HCT116 (cell line): ENCODE results near the gene TSPOAP1. TPM values are rescaled to one million over a fixed set of nuclear protein-coding genes. Genes with fewer than 3 reads are reported as not detected.

Source experiments
- ATAC-seq: fragments of 200-7000 bp; cut with Tn5 transposase; 2 replicates; pipeline ENCODE4 v1.9.1; 2020; ENCODE audit warnings: mild to moderate bottlenecking, moderate library complexity
- BruUV-seq: library from RNA; stranded (reverse); fragments of 400-500 nt; replicated peaks from 2 replicates; lab custom pipeline; 2021; lab: Mats Ljungman, UMichigan
- CTCF ChIA-PET: fragments of 300-600 bp; sonication (Branson Sonifier 250); formaldehyde crosslinking; loops from one replicate; lab custom pipeline; 2021; ENCODE audit warnings: antibody characterized with exemption; lab: Charles Lee
- POLR2A ChIA-PET: fragments of 300-600, 350-600 bp; sonication (Branson Sonifier 250); formaldehyde crosslinking; loops from one replicate; lab custom pipeline; 2021; ENCODE audit warnings: antibody characterized with exemption; lab: Charles Lee
- RAD21 ChIA-PET, 2 experiments: fragments of 300-600 bp; sonication (Branson Sonifier 250); formaldehyde crosslinking; loops; one replicate each; lab custom pipeline; 2023; ENCODE audit warnings: low total read pairs in 2 of 2; ENCODE audit not compliant: uncharacterized antibody in 2 of 2, unreplicated experiment in 2 of 2, low non-redundant PET in 1 of 2; lab: Charles Lee
- DNase-seq: peaks from one replicate; pipeline ENCODE4 v3.0.0-alpha.2; 2010; ENCODE audit warnings: low read depth, low spot score
- H2AFZ ChIP-seq: fragments of 200-600 bp; shearing (Covaris generic), sonication (generic); 2 replicates; pipeline ENCODE4 v1.6.1; 2017; ENCODE audit warnings: low read depth, mixed run types, mixed read lengths, antibody characterized with exemption, low read length; ENCODE audit not compliant: poor library complexity, severe bottlenecking
- H3K27ac ChIP-seq: 2 replicates; pipeline ENCODE4 v1.5.1; 2012; ENCODE audit warnings: low read depth, low read length
- H3K27me3 ChIP-seq: fragments of 200-600 bp; sonication (generic); 2 replicates; pipeline ENCODE4 v1.6.1; 2016; ENCODE audit warnings: mixed run types, low read length, mixed read lengths; ENCODE audit not compliant: insufficient read depth
- H3K36me3 ChIP-seq, 2 experiments: fragments of 200-500 bp in 1 of 2; fragments of 200-600 bp in 1 of 2; sonication (Bioruptor generic) in 1 of 2; sonication (generic) in 1 of 2; 2 replicates each; pipeline versions ENCODE4 v1.5.1 to v1.6.1; 2014 to 2016; ENCODE audit warnings: low read length in 2 of 2, inconsistent platforms in 1 of 2, mixed read lengths in 1 of 2, mixed run types in 1 of 2; ENCODE audit not compliant: insufficient read depth in 2 of 2, control insufficient read depth in 1 of 2
- H3K4me1 ChIP-seq, 2 experiments: fragments of 200-600 bp in 1 of 2; sonication (generic) in 1 of 2; 2 replicates each; pipeline versions ENCODE4 v1.5.1 to v1.6.1; 2012 to 2017; ENCODE audit warnings: low read length in 2 of 2, inconsistent platforms in 1 of 2, mild to moderate bottlenecking in 1 of 2, mixed read lengths in 1 of 2, mixed run types in 1 of 2, moderate library complexity in 1 of 2; ENCODE audit not compliant: insufficient read depth in 2 of 2, control insufficient read depth in 1 of 2
- H3K4me2 ChIP-seq: fragments of 200-600 bp; sonication (generic); 2 replicates; pipeline ENCODE4 v1.6.1; 2017; ENCODE audit warnings: mixed run types, low read length, mixed read lengths
- H3K4me3 ChIP-seq, 2 experiments: fragments of 200-600 bp in 1 of 2; sonication (generic) in 1 of 2; replicated peaks in 1 of 2; 2 replicates each; pipeline ENCODE4 v1.5.1; 2011 to 2016; ENCODE audit warnings: low read length in 2 of 2, control low read depth in 1 of 2, low read depth in 1 of 2, mild to moderate bottlenecking in 1 of 2, mixed read lengths in 1 of 2, mixed run types in 1 of 2
- H3K79me2 ChIP-seq: fragments of 200-600 bp; sonication (generic); 2 replicates; pipeline ENCODE4 v1.6.1; 2017; ENCODE audit warnings: mild to moderate bottlenecking, mixed run types, low read length, moderate library complexity, mixed read lengths; ENCODE audit not compliant: insufficient read depth
- H3K9ac ChIP-seq: fragments of 200-600 bp; sonication (generic); 2 replicates; pipeline ENCODE4 v1.6.1; 2016; ENCODE audit warnings: low read length, mixed read lengths
- H3K9me2 ChIP-seq: fragments of 200-600 bp; sonication (generic), shearing (Covaris generic); 2 replicates; pipeline ENCODE4 v1.6.1; 2017; ENCODE audit warnings: mixed run types, mild to moderate bottlenecking, moderate library complexity; ENCODE audit not compliant: insufficient read depth
- H3K9me3 ChIP-seq, 2 experiments: fragments of 200-500 bp in 1 of 2; fragments of 200-600 bp in 1 of 2; sonication (Bioruptor generic) in 1 of 2; sonication (generic) in 1 of 2; 2 replicates each; pipeline ENCODE4 v1.6.1; 2014 to 2017; ENCODE audit warnings: low read length in 2 of 2, mixed read lengths in 2 of 2, inconsistent platforms in 1 of 2, low read depth in 1 of 2, mild to moderate bottlenecking in 1 of 2, mixed run types in 1 of 2, moderate library complexity in 1 of 2; ENCODE audit not compliant: control insufficient read depth in 1 of 2, insufficient read depth in 1 of 2
- H4K20me1 ChIP-seq: fragments of 200-600 bp; sonication (generic), shearing (Covaris generic); 2 replicates; pipeline ENCODE4 v1.6.1; 2017; ENCODE audit warnings: mixed run types, mild to moderate bottlenecking, moderate library complexity; ENCODE audit not compliant: insufficient read depth
- CEBPB ChIP-seq: IDR thresholded peaks from 2 replicates; pipeline ENCODE4 v1.6.1; 2012; ENCODE audit warnings: low read depth
- EZH2 ChIP-seq: fragments of 200-600 bp; sonication (generic); IDR thresholded peaks from 2 replicates; pipeline ENCODE4 v1.6.1; 2017; ENCODE audit warnings: antibody characterized with exemption, mixed run types
- JUND ChIP-seq: IDR thresholded peaks from 2 replicates; pipeline ENCODE4 v1.6.1; 2012
- POLR2AphosphoS5 ChIP-seq: IDR thresholded peaks from 2 replicates; pipeline ENCODE4 v1.6.1; 2011; ENCODE audit warnings: mild to moderate bottlenecking, low read depth, low read length, moderate library complexity
- RAD21 ChIP-seq: IDR thresholded peaks from 2 replicates; pipeline ENCODE4 v1.6.1; 2012; ENCODE audit warnings: low read depth, mild to moderate bottlenecking
- SIN3A ChIP-seq: IDR thresholded peaks from 2 replicates; pipeline ENCODE4 v1.6.1; 2012; ENCODE audit warnings: low read depth
- SP1 ChIP-seq: IDR thresholded peaks from 2 replicates; pipeline ENCODE4 v1.6.1; 2012; ENCODE audit warnings: low read depth
- SRF ChIP-seq: IDR thresholded peaks from 2 replicates; pipeline ENCODE4 v1.6.1; 2012; ENCODE audit warnings: low read depth
- YY1 ChIP-seq: IDR thresholded peaks from 2 replicates; pipeline ENCODE4 v1.6.1; 2011; ENCODE audit warnings: low read length, low read depth, moderate library complexity, mild to moderate bottlenecking; ENCODE audit not compliant: insufficient replicate concordance; ENCODE audit errors: extremely low read depth
- ZFX ChIP-seq: fragments of 450-650 bp; IDR thresholded peaks from 2 replicates; pipeline ENCODE4 v1.6.1; 2017
- intact Hi-C: fragments of 100-400 bp; cut with micrococcal nuclease; formaldehyde crosslinking; loops from 2 replicates; pipeline ENCODE4 v1.10.0; 2022
- total RNA-seq: library from RNA; stranded (reverse); gene quantifications from one replicate; pipeline ENCODE4 v1.2.1, GENCODE V29; 2021; ENCODE audit not compliant: unreplicated experiment
- TF ChIP-seq, protein P1 (sequence below): IDR thresholded peaks from 2 replicates; pipeline ENCODE4 v1.6.1; 2012
- TF ChIP-seq, protein P2 (sequence below): IDR thresholded peaks from 2 replicates; pipeline ENCODE4 v1.6.1; 2011; ENCODE audit warnings: mild to moderate bottlenecking, low read length, moderate library complexity; ENCODE audit not compliant: insufficient replicate concordance; ENCODE audit errors: extremely low read depth
- TF ChIP-seq, protein P3 (sequence below): IDR thresholded peaks from 2 replicates; pipeline ENCODE4 v1.6.1; 2012
- TF ChIP-seq, protein P4 (sequence below): IDR thresholded peaks from 2 replicates; pipeline ENCODE4 v1.6.1; 2012; ENCODE audit warnings: low read depth

Gene TSPOAP1
- total RNA-seq, 1 experiment from 2014 or later: 0.27 TPM

DNA sequence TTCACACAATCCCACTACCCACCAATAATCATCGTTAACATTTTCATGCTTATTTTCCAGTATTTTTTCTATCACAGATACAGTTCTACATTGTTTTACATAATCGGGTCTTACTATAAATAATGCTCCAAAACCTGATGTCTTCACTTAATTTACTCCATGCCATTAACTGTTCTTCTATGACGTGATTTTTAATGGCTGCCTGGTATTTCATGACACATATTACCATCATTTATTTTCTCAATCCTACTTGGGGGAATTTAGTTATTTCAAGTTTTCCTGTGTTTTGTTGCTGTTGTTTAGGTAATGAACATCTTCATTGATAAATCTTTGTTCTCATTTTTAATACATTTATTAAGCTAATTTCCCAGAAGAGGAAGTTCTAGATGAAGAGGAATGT, 75.5 kb downstream of the TSPOAP1 start:
- H3K4me3 ChIP-seq: no peak overlapping the region
- H3K9ac ChIP-seq: no peak overlapping the region
- ATAC-seq (no peak), DNase-seq (no peak)
- ChIA-PET CTCF (interaction anchor here (0.6 to 1.5 kb wide), 2 partner anchors 21 to 64 kb away, joined by 3 read pairs; no protein-coding TSS in a partner anchor), POLR2A (no interaction called here), RAD21 (no interaction called here)
- H4K20me1 ChIP-seq: no peaks in the 10 kb centered on the region
- no peak for TF ChIP-seq SRF
- TF ChIP-seq YY1: no peak
- TF ChIP-seq, protein P1, sequence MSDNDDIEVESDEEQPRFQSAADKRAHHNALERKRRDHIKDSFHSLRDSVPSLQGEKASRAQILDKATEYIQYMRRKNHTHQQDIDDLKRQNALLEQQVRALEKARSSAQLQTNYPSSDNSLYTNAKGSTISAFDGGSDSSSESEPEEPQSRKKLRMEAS: no peak
- no peak for TF ChIP-seq SP1
- TF ChIP-seq, protein P2, sequence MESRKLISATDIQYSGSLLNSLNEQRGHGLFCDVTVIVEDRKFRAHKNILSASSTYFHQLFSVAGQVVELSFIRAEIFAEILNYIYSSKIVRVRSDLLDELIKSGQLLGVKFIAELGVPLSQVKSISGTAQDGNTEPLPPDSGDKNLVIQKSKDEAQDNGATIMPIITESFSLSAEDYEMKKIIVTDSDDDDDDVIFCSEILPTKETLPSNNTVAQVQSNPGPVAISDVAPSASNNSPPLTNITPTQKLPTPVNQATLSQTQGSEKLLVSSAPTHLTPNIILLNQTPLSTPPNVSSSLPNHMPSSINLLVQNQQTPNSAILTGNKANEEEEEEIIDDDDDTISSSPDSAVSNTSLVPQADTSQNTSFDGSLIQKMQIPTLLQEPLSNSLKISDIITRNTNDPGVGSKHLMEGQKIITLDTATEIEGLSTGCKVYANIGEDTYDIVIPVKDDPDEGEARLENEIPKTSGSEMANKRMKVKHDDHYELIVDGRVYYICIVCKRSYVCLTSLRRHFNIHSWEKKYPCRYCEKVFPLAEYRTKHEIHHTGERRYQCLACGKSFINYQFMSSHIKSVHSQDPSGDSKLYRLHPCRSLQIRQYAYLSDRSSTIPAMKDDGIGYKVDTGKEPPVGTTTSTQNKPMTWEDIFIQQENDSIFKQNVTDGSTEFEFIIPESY: no peak
- no peak overlapping the region for H2AFZ ChIP-seq
- intact Hi-C loops: no loop called here
- no peaks in the 10 kb centered on the region for H3K79me2 ChIP-seq
- peaks cover 0 to 11% of the 10 kb centered on the region in 2 experiments; a peak in 2 of 4 replicates for H3K4me1 ChIP-seq
- H3K9me3 ChIP-seq: no peaks in the 10 kb centered on the region
- H3K4me2 ChIP-seq: no peak overlapping the region
- no TSS peak for BruUV-seq
- no peaks in the 10 kb centered on the region for H3K9me2 ChIP-seq
- H3K27ac ChIP-seq: no peak overlapping the region
- no peaks in the 10 kb centered on the region for H3K36me3 ChIP-seq
- peaks cover 4% of the 10 kb centered on the region; the same call in 1 of the 2 replicates for H3K27me3 ChIP-seq

DNA sequence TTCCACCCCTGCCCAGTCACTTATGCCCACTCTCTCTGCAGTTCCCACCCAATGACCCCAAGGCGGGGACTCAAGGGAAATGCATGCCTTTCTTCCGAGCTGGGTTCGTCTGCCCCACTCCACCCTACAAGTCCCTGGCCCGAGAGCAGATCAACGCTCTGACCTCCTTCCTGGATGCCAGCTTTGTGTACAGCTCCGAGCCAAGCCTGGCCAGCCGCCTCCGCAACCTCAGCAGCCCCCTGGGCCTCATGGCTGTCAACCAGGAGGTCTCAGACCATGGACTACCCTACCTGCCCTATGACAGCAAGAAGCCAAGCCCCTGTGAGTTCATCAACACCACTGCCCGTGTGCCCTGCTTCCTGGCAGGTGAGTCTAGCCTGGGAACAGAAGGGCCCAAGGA, 76.5 kb downstream of the TSPOAP1 start:
- Histone ChIP-seq H3K27ac (no peak overlapping the region), H2AFZ (no peak overlapping the region), H3K4me3 (no peak overlapping the region), H3K9ac (no peak overlapping the region), H3K9me2 (no peaks in the 10 kb centered on the region), H3K9me3 (no peaks in the 10 kb centered on the region), H3K27me3 (no peaks in the 10 kb centered on the region), H3K4me2 (no peak overlapping the region), H3K36me3 (no peaks in the 10 kb centered on the region), H3K79me2 (no peaks in the 10 kb centered on the region), H4K20me1 (no peaks in the 10 kb centered on the region), H3K4me1 (peaks cover 0 to 11% of the 10 kb centered on the region in 2 experiments; a peak in 2 of 4 replicates)
- POLR2A ChIA-PET: no interaction called here
- RAD21 ChIA-PET: no interaction called here
- no peak for ATAC-seq
- intact Hi-C loops: no loop called here
- no peak for DNase-seq
- BruUV-seq: no TSS peak
- CTCF ChIA-PET: interaction anchor here (1.1 kb wide), 1 partner anchor 53 kb away, joined by 3 read pairs; no protein-coding TSS in a partner anchor
- TF ChIP-seq EZH2: no peak
- TF ChIP-seq, protein P3, sequence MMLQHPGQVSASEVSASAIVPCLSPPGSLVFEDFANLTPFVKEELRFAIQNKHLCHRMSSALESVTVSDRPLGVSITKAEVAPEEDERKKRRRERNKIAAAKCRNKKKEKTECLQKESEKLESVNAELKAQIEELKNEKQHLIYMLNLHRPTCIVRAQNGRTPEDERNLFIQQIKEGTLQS: no peak
- TF ChIP-seq, protein P4, sequence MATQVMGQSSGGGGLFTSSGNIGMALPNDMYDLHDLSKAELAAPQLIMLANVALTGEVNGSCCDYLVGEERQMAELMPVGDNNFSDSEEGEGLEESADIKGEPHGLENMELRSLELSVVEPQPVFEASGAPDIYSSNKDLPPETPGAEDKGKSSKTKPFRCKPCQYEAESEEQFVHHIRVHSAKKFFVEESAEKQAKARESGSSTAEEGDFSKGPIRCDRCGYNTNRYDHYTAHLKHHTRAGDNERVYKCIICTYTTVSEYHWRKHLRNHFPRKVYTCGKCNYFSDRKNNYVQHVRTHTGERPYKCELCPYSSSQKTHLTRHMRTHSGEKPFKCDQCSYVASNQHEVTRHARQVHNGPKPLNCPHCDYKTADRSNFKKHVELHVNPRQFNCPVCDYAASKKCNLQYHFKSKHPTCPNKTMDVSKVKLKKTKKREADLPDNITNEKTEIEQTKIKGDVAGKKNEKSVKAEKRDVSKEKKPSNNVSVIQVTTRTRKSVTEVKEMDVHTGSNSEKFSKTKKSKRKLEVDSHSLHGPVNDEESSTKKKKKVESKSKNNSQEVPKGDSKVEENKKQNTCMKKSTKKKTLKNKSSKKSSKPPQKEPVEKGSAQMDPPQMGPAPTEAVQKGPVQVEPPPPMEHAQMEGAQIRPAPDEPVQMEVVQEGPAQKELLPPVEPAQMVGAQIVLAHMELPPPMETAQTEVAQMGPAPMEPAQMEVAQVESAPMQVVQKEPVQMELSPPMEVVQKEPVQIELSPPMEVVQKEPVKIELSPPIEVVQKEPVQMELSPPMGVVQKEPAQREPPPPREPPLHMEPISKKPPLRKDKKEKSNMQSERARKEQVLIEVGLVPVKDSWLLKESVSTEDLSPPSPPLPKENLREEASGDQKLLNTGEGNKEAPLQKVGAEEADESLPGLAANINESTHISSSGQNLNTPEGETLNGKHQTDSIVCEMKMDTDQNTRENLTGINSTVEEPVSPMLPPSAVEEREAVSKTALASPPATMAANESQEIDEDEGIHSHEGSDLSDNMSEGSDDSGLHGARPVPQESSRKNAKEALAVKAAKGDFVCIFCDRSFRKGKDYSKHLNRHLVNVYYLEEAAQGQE: no peak
- no peak for TF ChIP-seq JUND
- TF ChIP-seq POLR2AphosphoS5: no peak
- no peak for TF ChIP-seq CEBPB
- no peak for TF ChIP-seq ZFX
- TF ChIP-seq, protein P1: no peak
- no peak for TF ChIP-seq YY1
- TF ChIP-seq SP1: no peak
- no peak for TF ChIP-seq SIN3A
- no peak for TF ChIP-seq RAD21
